Measurements from ENCODE around the gene OAF. TPM values are rescaled to one million over a fixed set of nuclear protein-coding genes. Genes with fewer than 3 reads are reported as not detected.

OAF gene
- total and polyA plus RNA-seq, 9 donors, result 26.6 to 170 (median 66.3) TPM

GRCh38 chr11:120198403-120198786 is 12.4 kb upstream of the OAF start:
- TF ChIP-seq CTCF (IDR thresholded peaks at IDR 0.05), result no peak
- no peak for TF ChIP-seq EP300 (IDR thresholded peaks at IDR 0.05)
- no peak for TF ChIP-seq POLR2A (IDR thresholded peaks at IDR 0.05)
- no peak overlapping the region for H3K27ac ChIP-seq

GRCh38 chr11:120198787-120199469 is 11.9 kb upstream of the OAF start:
- 91 to 95% (median 94%) methylated on average over 9 of the region's 9 CpGs for WGBS, 3 donors
- Histone ChIP-seq H3K27me3 (no peaks in the 10 kb centered on the region), H3K4me3 (no peak overlapping the region), H3K27ac (no peak overlapping the region), H3K36me3 (no peaks in the 10 kb centered on the region), H3K9me3 (no peaks in the 10 kb centered on the region), H3K4me1 (ENCODE audit: insufficient read depth) (no peaks in the 10 kb centered on the region)
- intact Hi-C loops (cut with DNase I), result no loop called here
- DNase-seq, result peak in 1 of 5 donors; percentile 26
- no peak for TF ChIP-seq EP300 (IDR thresholded peaks at IDR 0.05)
- no peak for TF ChIP-seq CTCF (IDR thresholded peaks at IDR 0.05)
- no peak for TF ChIP-seq POLR2A (IDR thresholded peaks at IDR 0.05)

More at GRCh38 chr11:120198403-120198786, 12.4 kb upstream of the OAF start:
- intact Hi-C loops (cut with DNase I), result no loop called here
- H3K36me3 ChIP-seq, result no peaks in the 10 kb centered on the region
- no peak overlapping the region for H3K4me3 ChIP-seq
- peak in 1 of 5 donors; percentile 24 for DNase-seq
- 36 to 42% (median 37%) methylated on average over 5 of the region's 5 CpGs for WGBS, 3 donors
- H3K9me3 ChIP-seq, result no peaks in the 10 kb centered on the region
- no peaks in the 10 kb centered on the region for H3K27me3 ChIP-seq
- peaks cover 2% of the 10 kb centered on the region for H3K4me1 ChIP-seq (ENCODE audit: insufficient read depth)

GRCh38 chr11:120199613-120200012 is 11.2 kb upstream of the OAF start:
- WGBS, 3 donors, result 88 to 96% (median 95%) methylated on average over 9 of the region's 9 CpGs
- Histone ChIP-seq H3K36me3 (no peaks in the 10 kb centered on the region), H3K27ac (no peak overlapping the region), H3K27me3 (no peaks in the 10 kb centered on the region), H3K4me1 (ENCODE audit: insufficient read depth) (no peaks in the 10 kb centered on the region), H3K9me3 (no peaks in the 10 kb centered on the region), H3K4me3 (no peak overlapping the region)
- intact Hi-C loops (cut with DNase I), result no loop called here
- no peak for DNase-seq
- TF ChIP-seq EP300 (IDR thresholded peaks at IDR 0.05) (no peak), CTCF (IDR thresholded peaks at IDR 0.05) (no peak), POLR2A (IDR thresholded peaks at IDR 0.05) (no peak)

GRCh38 chr11:120200677-120201076 is 10.2 kb upstream of the OAF start:
- no peak for DNase-seq
- 78 to 89% (median 79%) methylated on average over 1 of the region's 1 CpG for WGBS, 3 donors
- no peak overlapping the region for H3K4me3 ChIP-seq
- H3K27me3 ChIP-seq, result no peaks in the 10 kb centered on the region
- intact Hi-C loops (cut with DNase I), result no loop called here
- no peak overlapping the region for H3K27ac ChIP-seq
- no peaks in the 10 kb centered on the region for H3K4me1 ChIP-seq (ENCODE audit: insufficient read depth)
- no peaks in the 10 kb centered on the region for H3K9me3 ChIP-seq
- TF ChIP-seq CTCF (IDR thresholded peaks at IDR 0.05) (no peak), EP300 (IDR thresholded peaks at IDR 0.05) (no peak), POLR2A (IDR thresholded peaks at IDR 0.05) (no peak)
- no peaks in the 10 kb centered on the region for H3K36me3 ChIP-seq
